H1 (cell line): Measurements from ENCODE around the gene PTPRO. TPM values are rescaled to one million over a fixed set of nuclear protein-coding genes. Genes with fewer than 3 reads are reported as not detected.

Experiments used
- CTCF ChIA-PET: fragments of 300-600 bp; sonication (Branson Sonifier 250); formaldehyde crosslinking; loops from one replicate; lab custom pipeline; 2021; ENCODE audit not compliant: partially characterized antibody; lab: Charles Lee
- POLR2A ChIA-PET: fragments of 300-600 bp; sonication (Branson Sonifier 250); formaldehyde crosslinking; loops from one replicate; lab custom pipeline; 2021; ENCODE audit warnings: inconsistent platforms; ENCODE audit not compliant: partially characterized antibody; lab: Charles Lee
- DNase-seq, 2 experiments: peaks; one replicate each; pipeline versions ENCODE4 v3.0.0 to v3.0.0-alpha.2; 2010 to 2022; ENCODE audit warnings: low spot score in 2 of 2, low read depth in 1 of 2, mixed read lengths in 1 of 2
- FAIRE-seq: peaks from 2 replicates; lab custom pipeline; 2011; peaks lifted over from hg19 to GRCh38; lab: Jason Lieb, UNC
- H2AFZ ChIP-seq: 2 replicates; pipeline ENCODE4 v1.8.1; 2012; ENCODE audit warnings: low read length, inconsistent platforms
- H2AK5ac ChIP-seq: 2 replicates; pipeline ENCODE4 v1.6.1; 2013; ENCODE audit warnings: low read depth, low read length
- H2BK120ac ChIP-seq: replicated peaks from 2 replicates; pipeline ENCODE3; 2013; ENCODE audit warnings: low read depth, low read length, inconsistent platforms
- H2BK12ac ChIP-seq: 2 replicates; pipeline ENCODE4 v1.6.1; 2013; ENCODE audit warnings: low read depth, low read length
- H2BK15ac ChIP-seq: 2 replicates; pipeline ENCODE4 v1.6.1; 2013; ENCODE audit warnings: low read length
- H2BK20ac ChIP-seq: 2 replicates; pipeline ENCODE4 v1.6.1; 2013; ENCODE audit warnings: low read length
- H2BK5ac ChIP-seq: 2 replicates; pipeline ENCODE4 v1.6.1; 2013; ENCODE audit warnings: low read depth, low read length
- H3K14ac ChIP-seq: 2 replicates; pipeline ENCODE4 v1.6.1; 2013; ENCODE audit warnings: inconsistent platforms; ENCODE audit not compliant: insufficient read length
- H3K18ac ChIP-seq: 2 replicates; pipeline ENCODE4 v1.6.1; 2013; ENCODE audit warnings: low read length; ENCODE audit errors: extremely low read depth
- H3K23ac ChIP-seq: 2 replicates; pipeline ENCODE4 v1.6.1; 2013; ENCODE audit warnings: inconsistent platforms; ENCODE audit not compliant: insufficient read length
- H3K23me2 ChIP-seq: 2 replicates; pipeline ENCODE4 v1.6.1; 2013; ENCODE audit warnings: low read depth, low read length
- H3K27ac ChIP-seq: 2 replicates; pipeline ENCODE4 v1.6.1; 2011; ENCODE audit warnings: low read depth, low read length, inconsistent platforms
- H3K27me3 ChIP-seq, 4 experiments: replicated peaks in 1 of 4; 1 replicate in 1 of 4; 2 replicates in 3 of 4; pipeline versions ENCODE4 v1.6.1 to v1.8.1; 2011 to 2013; ENCODE audit warnings: low read length in 3 of 4, mild to moderate bottlenecking in 3 of 4, inconsistent platforms in 2 of 4, mixed read lengths in 2 of 4, moderate library complexity in 1 of 4; ENCODE audit not compliant: control insufficient read depth in 3 of 4, insufficient read depth in 3 of 4; ENCODE audit errors: extremely low read depth in 1 of 4
- H3K36me3 ChIP-seq, 4 experiments: 2 replicates each; pipeline versions ENCODE4 v1.6.1 to v1.8.1; 2011 to 2013; ENCODE audit warnings: mild to moderate bottlenecking in 4 of 4, low read length in 3 of 4, moderate library complexity in 2 of 4, control low read depth in 1 of 4, inconsistent platforms in 1 of 4; ENCODE audit not compliant: insufficient read depth in 4 of 4, control insufficient read depth in 2 of 4
- H3K4ac ChIP-seq: replicated peaks from 2 replicates; pipeline ENCODE3; 2013; ENCODE audit warnings: low read length, low read depth, mixed read lengths, inconsistent platforms; ENCODE audit not compliant: insufficient read length
- H3K4me1 ChIP-seq, 4 experiments: replicated peaks in 1 of 4; 1 replicate in 1 of 4; 2 replicates in 3 of 4; pipeline versions ENCODE4 v1.6.1 to v1.8.1; 2011 to 2013; ENCODE audit warnings: low read length in 3 of 4, inconsistent platforms in 2 of 4, mixed read lengths in 1 of 4; ENCODE audit not compliant: insufficient read depth in 4 of 4, control insufficient read depth in 3 of 4
- H3K4me2 ChIP-seq, 2 experiments: 2 replicates each; pipeline versions ENCODE4 v1.6.1 to v1.8.1; 2011 to 2013; ENCODE audit warnings: low read depth in 2 of 2, low read length in 2 of 2, control low read depth in 1 of 2, inconsistent platforms in 1 of 2, mild to moderate bottlenecking in 1 of 2; ENCODE audit not compliant: insufficient read depth in 1 of 2
- H3K4me3 ChIP-seq, 4 experiments: fragments of 200-600, 300-600 bp in 1 of 4; sonication (generic), shearing (Covaris generic), sonication (Bioruptor Twin) in 1 of 4; 2 replicates each; pipeline versions ENCODE4 v1.5.1 to v1.8.1; 2011 to 2016; ENCODE audit warnings: low read length in 4 of 4, low read depth in 3 of 4, control low read depth in 2 of 4, inconsistent platforms in 2 of 4, mild to moderate bottlenecking in 2 of 4, mixed read lengths in 1 of 4, moderate library complexity in 1 of 4; ENCODE audit not compliant: insufficient read depth in 2 of 4; ENCODE audit errors: extremely low read depth in 1 of 4
- H3K56ac ChIP-seq: replicated peaks from 2 replicates; pipeline ENCODE3; 2013; ENCODE audit warnings: low read depth, mild to moderate bottlenecking, mixed read lengths, low read length, inconsistent platforms; ENCODE audit not compliant: insufficient read length
- H3K79me1 ChIP-seq: 2 replicates; pipeline ENCODE4 v1.6.1; 2013; ENCODE audit warnings: low read depth, low read length, control low read depth
- H3K79me2 ChIP-seq, 2 experiments: 2 replicates each; pipeline versions ENCODE4 v1.6.1 to v1.8.1; 2012 to 2013; ENCODE audit warnings: low read length in 2 of 2, mild to moderate bottlenecking in 2 of 2, inconsistent platforms in 1 of 2; ENCODE audit not compliant: insufficient read depth in 2 of 2, control insufficient read depth in 1 of 2
- H3K9ac ChIP-seq, 4 experiments: replicated peaks in 1 of 4; 1 replicate in 1 of 4; 2 replicates in 3 of 4; pipeline versions ENCODE4 v1.6.1 to v1.8.1; 2011 to 2013; ENCODE audit warnings: low read depth in 3 of 4, low read length in 3 of 4, control low read depth in 2 of 4, mild to moderate bottlenecking in 2 of 4, moderate library complexity in 2 of 4, inconsistent platforms in 1 of 4; ENCODE audit errors: extremely low read depth in 1 of 4
- H3K9me3 ChIP-seq, 2 experiments: 2 replicates each; pipeline versions ENCODE4 v1.6.1 to v1.8.1; 2012 to 2013; ENCODE audit warnings: mild to moderate bottlenecking in 2 of 2, moderate library complexity in 2 of 2, control low read depth in 1 of 2, inconsistent platforms in 1 of 2, low read depth in 1 of 2, low read length in 1 of 2, mixed read lengths in 1 of 2; ENCODE audit not compliant: insufficient read depth in 2 of 2
- H4K20me1 ChIP-seq, 2 experiments: replicated peaks in 1 of 2; 2 replicates each; pipeline versions ENCODE3 to v1.8.1; 2011 to 2013; ENCODE audit warnings: inconsistent platforms in 2 of 2, low read length in 2 of 2, mild to moderate bottlenecking in 1 of 2; ENCODE audit not compliant: insufficient read depth in 2 of 2, control insufficient read depth in 1 of 2
- H4K5ac ChIP-seq: 2 replicates; pipeline ENCODE4 v1.6.1; 2013; ENCODE audit warnings: low read length, low read depth, mixed read lengths, inconsistent platforms; ENCODE audit not compliant: insufficient read length
- H4K8ac ChIP-seq: 2 replicates; pipeline ENCODE4 v1.8.0; 2013; ENCODE audit warnings: mild to moderate bottlenecking, moderate library complexity, low read length, inconsistent platforms; ENCODE audit not compliant: insufficient read depth; ENCODE audit errors: extremely low read depth
- H4K91ac ChIP-seq: replicated peaks from 2 replicates; pipeline ENCODE3; 2013; ENCODE audit warnings: low read length, mixed read lengths, inconsistent platforms; ENCODE audit not compliant: insufficient read length
- BACH1 ChIP-seq: IDR thresholded peaks from 2 replicates; pipeline ENCODE4 v1.6.1; 2012; ENCODE audit warnings: low read length, improper control_type of control experiment
- CREB1 ChIP-seq: IDR thresholded peaks from 2 replicates; pipeline ENCODE4 v1.6.1; 2012; ENCODE audit warnings: inconsistent platforms
- FOSL1 ChIP-seq: IDR thresholded peaks from 2 replicates; pipeline ENCODE4 v1.6.1; 2011; ENCODE audit warnings: mild to moderate bottlenecking, low read depth, low read length, moderate library complexity; ENCODE audit not compliant: insufficient read depth
- HDAC2 ChIP-seq, 2 experiments: fragments of 300-600 bp in 1 of 2; sonication (generic) in 1 of 2; IDR thresholded peaks; 2 replicates each; pipeline ENCODE4 v1.6.1; 2011 to 2012; ENCODE audit warnings: low read depth in 2 of 2, low read length in 2 of 2, mild to moderate bottlenecking in 2 of 2, moderate library complexity in 2 of 2, borderline replicate concordance in 1 of 2, inconsistent platforms in 1 of 2
- HDAC6 ChIP-seq: IDR thresholded peaks from one replicate; pipeline ENCODE4 v1.7.1; 2012; ENCODE audit warnings: low read depth, mild to moderate bottlenecking, inconsistent platforms, low read length, moderate library complexity
- KDM5A ChIP-seq: fragments of 200-600 bp; IDR thresholded peaks from 2 replicates; pipeline ENCODE4 v1.7.1; 2012; ENCODE audit warnings: mild to moderate bottlenecking, low read length, inconsistent platforms, mixed read lengths
- NANOG ChIP-seq: IDR thresholded peaks from 2 replicates; pipeline ENCODE4 v1.6.1; 2011; ENCODE audit warnings: low read length, low read depth, mild to moderate bottlenecking, inconsistent platforms; ENCODE audit not compliant: insufficient read depth, poor library complexity, severe bottlenecking
- RXRA ChIP-seq: IDR thresholded peaks from 2 replicates; pipeline ENCODE4 v1.6.1; 2011; ENCODE audit warnings: low read depth, mild to moderate bottlenecking, low read length, moderate library complexity; ENCODE audit not compliant: insufficient read depth
- SAP30 ChIP-seq: fragments of 300-600 bp; sonication (generic); IDR thresholded peaks from 2 replicates; pipeline ENCODE4 v1.7.1; 2012; ENCODE audit warnings: low read length, moderate library complexity, mild to moderate bottlenecking, inconsistent platforms; ENCODE audit not compliant: insufficient read depth, insufficient replicate concordance
- SP4 ChIP-seq: IDR thresholded peaks from 2 replicates; pipeline ENCODE4 v1.6.1; 2012; ENCODE audit warnings: low read length, inconsistent platforms
- TBP ChIP-seq: IDR thresholded peaks from 2 replicates; pipeline ENCODE4 v1.6.1; 2011; ENCODE audit warnings: low read depth, low read length, improper control_type of control experiment
- WGBS, 2 experiments: shearing (Covaris generic) in 1 of 2; methylation state at CpG; one replicate each; pipeline versions ENCODE4 v1.1.6 to v1.1.7; 2013 to 2015; ENCODE audit warnings: low lambda C conversion rate in 2 of 2, mixed read lengths in 2 of 2, inconsistent platforms in 1 of 2, low coverage in 1 of 2, missing lambda C conversion rate in 1 of 2; ENCODE audit not compliant: insufficient replicate concordance in 2 of 2, insufficient coverage in 1 of 2, insufficient read length in 1 of 2; ENCODE audit errors: extremely low coverage in 1 of 2, missing lambda C conversion rate in 1 of 2; 5-methylcytosine and 5-hydroxymethylcytosine counted together
- polyA plus RNA-seq, 7 experiments: library from polyadenylated mRNA; depleted of rRNA in 3 of 7; stranded (reverse) in 5 of 7; unstranded in 2 of 7; fragments of >200 nt in 5 of 7; fragments of 200-250 nt in 2 of 7; gene quantifications; 1 replicate in 5 of 7; 2 replicates in 1 of 7; 4 replicates in 1 of 7; pipeline versions ENCODE4 v1.2.1 to v1.2.3, GENCODE V29; 2011 to 2013; ENCODE audit warnings: missing spikeins in 2 of 7, mixed read lengths in 2 of 7
- total RNA-seq: library from RNA; stranded (reverse); fragmentation: NEBNext Ultra II Directional; extraction: Animal tissue kit (Norgen Biotek cat#: 25700); gene quantifications from 2 replicates; pipeline ENCODE4 v1.2.1, GENCODE V29; 2021
- TF ChIP-seq, protein P1 (sequence below): IDR thresholded peaks from 2 replicates; pipeline ENCODE4 v1.6.1; 2012; ENCODE audit warnings: inconsistent platforms

Gene PTPRO
- total and polyA plus RNA-seq, 2 of the 8 experiments (the other 6 are each of a cell fraction or from before 2014, with no cell fraction given): 0.73 to 1.7 TPM

DNA sequence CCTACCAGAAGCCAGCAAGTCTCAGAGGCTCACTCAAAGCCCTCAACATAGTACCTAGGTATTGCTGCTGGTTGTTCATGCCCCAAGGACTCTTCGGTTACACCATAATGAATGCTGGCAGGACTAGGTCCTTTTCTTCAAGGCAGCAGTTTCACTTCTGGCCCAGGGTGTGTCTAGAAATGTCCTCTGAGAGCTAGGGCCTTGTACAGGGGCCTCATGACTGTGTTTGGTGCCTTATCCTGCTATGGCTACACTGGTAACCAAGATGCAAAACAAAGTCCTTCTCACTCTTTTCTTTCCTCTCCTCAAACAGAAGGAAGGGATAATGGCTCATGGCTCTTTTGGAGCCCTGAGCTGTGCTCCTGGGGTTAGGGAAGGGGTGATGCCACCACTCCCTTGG lies 15.2 kb upstream of the PTPRO start:
- no peaks in the 10 kb centered on the region for H3K4me1 ChIP-seq
- H3K4ac ChIP-seq: no peak overlapping the region
- H4K20me1 ChIP-seq: no peaks in the 10 kb centered on the region
- H3K14ac ChIP-seq: no peak overlapping the region
- DNase-seq (no peak), FAIRE-seq (no peak)
- H3K9ac ChIP-seq: no peak overlapping the region
- H3K4me2 ChIP-seq: no peak overlapping the region
- no peaks in the 10 kb centered on the region for H3K23me2 ChIP-seq
- H3K4me3 ChIP-seq: no peak overlapping the region
- H3K36me3 ChIP-seq: no peaks in the 10 kb centered on the region
- no peak overlapping the region for H2BK12ac ChIP-seq
- no peak overlapping the region for H2AFZ ChIP-seq
- H2BK5ac ChIP-seq: no peak overlapping the region
- H4K5ac ChIP-seq: no peak overlapping the region
- no peak overlapping the region for H2BK15ac ChIP-seq
- H3K79me1 ChIP-seq: no peaks in the 10 kb centered on the region
- no peak overlapping the region for H4K91ac ChIP-seq
- no peak overlapping the region for H3K27ac ChIP-seq
- no peak overlapping the region for H2BK20ac ChIP-seq
- H3K23ac ChIP-seq: no peak overlapping the region
- POLR2A ChIA-PET: no interaction called here
- H2BK120ac ChIP-seq: no peak overlapping the region
- H3K18ac ChIP-seq: no peak overlapping the region
- no peaks in the 10 kb centered on the region for H3K79me2 ChIP-seq
- H3K9me3 ChIP-seq: no peaks in the 10 kb centered on the region
- WGBS, 2 experiments: 87% methylated on average over 1 of the region's 1 CpG; no CpG with 5 or more reads in 1 of the 2 experiments
- CTCF ChIA-PET: no interaction called here
- no peak overlapping the region for H4K8ac ChIP-seq
- TF ChIP-seq NANOG (no peak), TBP (no peak), HDAC6 (no peak), BACH1 (no peak), SP4 (no peak), FOSL1 (no peak), RXRA (no peak), CREB1 (no peak), SAP30 (no peak), HDAC2 (IDR thresholded peaks at IDR 0.05; ENCODE audit: borderline replicate concordance in 1 of 2, low read depth in 2 of 2, low read length in 2 of 2) (no peak), KDM5A (no peak)
- TF ChIP-seq, protein P1, sequence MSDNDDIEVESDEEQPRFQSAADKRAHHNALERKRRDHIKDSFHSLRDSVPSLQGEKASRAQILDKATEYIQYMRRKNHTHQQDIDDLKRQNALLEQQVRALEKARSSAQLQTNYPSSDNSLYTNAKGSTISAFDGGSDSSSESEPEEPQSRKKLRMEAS: no peak
- H3K56ac ChIP-seq: no peak overlapping the region
- H3K27me3 ChIP-seq: no peaks in the 10 kb centered on the region
- H2AK5ac ChIP-seq: no peak overlapping the region
